ENCODE results near the gene TMCC2.

Gene TMCC2, protein sequence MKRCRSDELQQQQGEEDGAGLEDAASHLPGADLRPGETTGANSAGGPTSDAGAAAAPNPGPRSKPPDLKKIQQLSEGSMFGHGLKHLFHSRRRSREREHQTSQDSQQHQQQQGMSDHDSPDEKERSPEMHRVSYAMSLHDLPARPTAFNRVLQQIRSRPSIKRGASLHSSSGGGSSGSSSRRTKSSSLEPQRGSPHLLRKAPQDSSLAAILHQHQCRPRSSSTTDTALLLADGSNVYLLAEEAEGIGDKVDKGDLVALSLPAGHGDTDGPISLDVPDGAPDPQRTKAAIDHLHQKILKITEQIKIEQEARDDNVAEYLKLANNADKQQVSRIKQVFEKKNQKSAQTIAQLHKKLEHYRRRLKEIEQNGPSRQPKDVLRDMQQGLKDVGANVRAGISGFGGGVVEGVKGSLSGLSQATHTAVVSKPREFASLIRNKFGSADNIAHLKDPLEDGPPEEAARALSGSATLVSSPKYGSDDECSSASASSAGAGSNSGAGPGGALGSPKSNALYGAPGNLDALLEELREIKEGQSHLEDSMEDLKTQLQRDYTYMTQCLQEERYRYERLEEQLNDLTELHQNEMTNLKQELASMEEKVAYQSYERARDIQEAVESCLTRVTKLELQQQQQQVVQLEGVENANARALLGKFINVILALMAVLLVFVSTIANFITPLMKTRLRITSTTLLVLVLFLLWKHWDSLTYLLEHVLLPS

DNA sequence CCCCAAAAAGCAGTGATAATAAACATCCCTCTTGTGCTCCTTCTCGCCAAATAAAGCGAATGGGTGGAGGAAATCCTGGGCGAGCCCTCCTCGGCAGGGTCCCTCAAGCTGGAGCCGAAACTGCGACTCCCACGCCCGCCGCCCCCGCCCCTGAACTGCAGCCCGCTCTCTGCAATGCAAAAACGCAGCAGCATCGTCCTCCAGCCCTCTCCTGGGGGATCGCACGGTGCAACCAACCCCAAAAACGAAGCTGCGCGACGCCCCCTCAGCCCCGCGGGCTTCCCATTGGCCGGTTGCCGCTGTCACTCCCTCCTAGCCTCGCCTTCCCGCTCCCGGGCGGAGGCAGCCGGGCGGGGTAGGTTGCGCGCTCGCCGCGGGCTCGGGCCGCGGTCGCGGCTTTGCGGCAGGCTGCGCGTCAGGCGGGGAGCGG, at the start of gene TMCC2:
Gene TMCC2 (plus strand): TSS at position 363 of the 430 bp plus-strand sequence. CDS start 619 bp downstream, outside the sequence.
- TF ChIP-seq GATA3 (IDR thresholded peaks at IDR 0.05; ENCODE audit: low read depth, low read length) (no peak), GATA2 (IDR thresholded peaks at IDR 0.05; ENCODE audit: low read depth, low read length) (no peak)

DNA sequence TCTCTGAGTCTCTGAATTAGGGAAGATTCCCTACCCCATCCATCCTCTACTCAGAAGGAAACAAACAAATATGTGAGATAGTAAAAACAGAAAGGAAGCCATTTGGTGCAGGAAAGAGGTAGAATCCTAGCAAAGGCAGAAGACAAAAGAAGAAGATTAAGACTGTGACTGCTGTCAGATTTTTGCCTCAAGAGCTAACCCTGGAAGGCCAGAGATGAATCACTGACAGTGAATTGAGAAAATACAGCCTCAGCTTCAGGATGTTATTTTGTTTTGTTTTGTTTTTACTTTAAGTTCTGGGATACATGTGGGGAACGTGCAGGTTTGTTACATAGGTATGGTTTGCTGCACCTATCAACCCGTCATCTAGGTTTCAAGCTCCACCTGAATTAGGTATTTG, 47.9 kb upstream of the TMCC2 start:
- TF ChIP-seq GATA2 (IDR thresholded peaks at IDR 0.05; ENCODE audit: low read depth, low read length) (no peak), GATA3 (IDR thresholded peaks at IDR 0.05; ENCODE audit: low read depth, low read length) (no peak)

DNA sequence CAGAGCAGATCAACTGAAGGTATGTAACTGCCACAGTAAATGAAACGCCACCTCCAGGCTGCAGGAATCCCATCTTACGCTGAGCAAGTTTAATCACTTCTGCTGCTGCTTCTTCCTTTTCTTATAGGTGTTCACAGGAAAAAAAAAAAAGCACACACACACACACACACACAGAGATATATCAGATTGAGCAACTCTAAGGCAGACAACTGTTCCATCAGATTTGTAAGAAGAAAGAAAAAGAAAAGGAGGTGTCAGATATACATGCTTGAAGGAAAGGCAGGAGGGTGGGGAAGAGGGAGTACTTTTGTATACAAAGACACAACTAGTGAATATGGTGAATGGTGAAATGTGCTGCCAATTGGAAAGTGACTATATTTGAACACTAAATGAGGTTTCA, 44.8 kb upstream of the TMCC2 start:
- TF ChIP-seq GATA3 (IDR thresholded peaks at IDR 0.05; ENCODE audit: low read depth, low read length) (no peak), GATA2 (IDR thresholded peaks at IDR 0.05; ENCODE audit: low read depth, low read length) (no peak)

DNA sequence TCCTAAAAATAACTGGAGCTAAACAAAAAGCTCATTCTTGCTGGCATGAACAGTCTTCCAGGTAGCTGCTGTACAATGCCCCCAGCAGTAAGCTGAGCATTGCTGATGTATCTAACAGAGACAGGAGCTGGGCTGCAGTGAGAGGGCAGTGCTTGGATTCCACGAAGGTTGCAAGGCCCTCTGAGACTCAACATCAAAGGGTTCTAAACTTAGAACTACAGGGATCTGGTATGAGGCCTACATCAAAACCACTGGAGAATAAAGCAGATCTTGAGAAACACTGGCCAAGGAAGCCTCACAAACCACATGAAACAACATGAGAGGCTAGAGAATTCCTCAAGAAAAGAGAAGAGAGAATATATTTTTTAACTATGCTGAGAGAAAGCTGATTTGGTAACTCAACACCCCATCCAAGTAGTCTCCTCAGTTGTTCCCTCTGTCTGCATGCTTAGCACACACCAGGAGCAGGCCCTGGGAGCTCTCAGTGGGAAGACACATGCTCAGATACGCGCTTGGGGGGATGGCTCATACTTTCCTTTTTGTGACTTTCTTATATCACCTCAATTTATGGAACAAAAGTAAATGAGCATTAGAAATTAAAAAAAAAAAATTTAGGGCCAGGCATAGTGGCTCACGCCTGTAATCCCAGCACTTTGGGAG, 43.9 kb upstream of the TMCC2 start:
- no peak for TF ChIP-seq GATA3 (IDR thresholded peaks at IDR 0.05; ENCODE audit: low read depth, low read length)
- TF ChIP-seq GATA2 (IDR thresholded peaks at IDR 0.05; ENCODE audit: low read depth, low read length): no peak

DNA sequence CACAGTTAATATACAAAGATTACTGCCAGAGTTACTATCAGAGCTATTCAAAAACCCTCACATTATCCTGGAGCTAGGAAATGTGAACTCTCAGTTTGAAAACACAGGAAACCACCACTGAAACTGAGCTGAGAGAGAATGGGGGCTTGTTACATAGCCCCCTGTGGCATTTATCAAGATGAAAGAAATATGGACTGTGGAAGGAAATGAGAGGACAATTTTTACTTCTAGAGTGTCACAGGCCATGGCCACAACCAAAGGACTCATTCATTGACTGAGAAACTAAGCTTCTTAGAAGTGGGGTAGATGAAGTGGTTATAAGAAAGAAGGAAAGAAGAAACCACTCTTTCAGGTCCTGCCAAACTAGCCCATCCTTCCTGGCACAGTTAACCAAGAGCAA, 41.6 kb upstream of the TMCC2 start:
- TF ChIP-seq GATA2 (IDR thresholded peaks at IDR 0.05; ENCODE audit: low read depth, low read length) (no peak), GATA3 (IDR thresholded peaks at IDR 0.05; ENCODE audit: low read depth, low read length) (no peak)

DNA sequence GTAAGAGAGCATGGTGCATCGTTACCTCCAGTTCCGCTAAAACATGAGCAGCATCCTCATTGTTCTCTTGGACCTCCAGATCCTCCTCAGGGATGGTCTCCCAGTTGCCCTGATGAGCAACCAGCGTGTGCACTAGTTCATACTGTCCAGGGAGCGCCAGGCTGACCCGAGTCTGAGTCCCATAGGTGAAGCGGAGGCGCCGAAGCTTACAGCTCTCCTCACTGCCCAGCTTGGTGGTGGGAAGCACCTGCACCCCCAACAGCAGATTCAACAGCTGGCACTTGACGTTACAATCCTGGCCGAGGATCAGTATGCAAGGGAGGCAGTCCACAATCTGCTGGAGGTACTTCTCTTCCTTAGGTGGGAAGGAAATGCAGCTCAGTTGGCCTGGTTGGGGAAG, 40.3 kb upstream of the TMCC2 start:
- TF ChIP-seq GATA3 (IDR thresholded peaks at IDR 0.05; ENCODE audit: low read depth, low read length) (no peak), GATA2 (IDR thresholded peaks at IDR 0.05; ENCODE audit: low read depth, low read length) (no peak)

DNA sequence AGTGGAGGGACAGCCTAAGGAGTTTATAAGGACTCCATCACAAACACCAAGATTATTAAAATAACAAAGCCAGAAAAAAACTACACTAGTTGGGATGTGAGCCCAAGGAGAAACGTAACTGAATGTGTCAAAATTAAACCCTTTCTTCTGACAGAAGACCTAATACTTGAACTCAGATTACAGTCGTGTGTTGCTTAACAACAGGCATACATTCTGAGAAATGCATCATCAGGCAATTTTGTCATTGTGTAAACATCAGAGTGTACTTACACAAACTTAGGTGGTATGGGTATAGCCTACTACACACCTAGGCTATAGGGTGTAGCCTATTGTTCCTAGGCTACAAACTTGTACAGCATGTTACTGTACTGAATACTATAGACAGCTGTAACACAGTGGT, 39.6 kb upstream of the TMCC2 start:
- TF ChIP-seq GATA3 (IDR thresholded peaks at IDR 0.05; ENCODE audit: low read depth, low read length) (no peak), GATA2 (IDR thresholded peaks at IDR 0.05; ENCODE audit: low read depth, low read length) (no peak)

DNA sequence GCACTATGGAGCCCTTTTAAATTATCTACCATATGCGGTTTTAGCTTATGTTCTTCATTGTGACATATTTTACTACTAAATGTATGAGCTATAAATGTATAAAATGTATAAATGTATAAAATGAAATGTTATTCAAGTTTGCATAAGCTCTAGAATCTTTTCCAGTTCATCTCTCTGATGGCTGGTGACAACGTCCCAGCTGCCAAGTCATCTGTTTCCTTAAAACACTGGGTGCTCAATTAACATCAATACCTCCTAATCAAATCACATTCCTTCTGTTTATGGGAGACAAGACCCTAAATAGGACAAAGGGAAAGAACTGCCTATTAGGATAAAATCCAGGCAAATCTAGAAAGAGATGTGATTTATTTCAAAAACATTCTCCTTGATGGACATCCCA, 39.1 kb upstream of the TMCC2 start:
- no peak for TF ChIP-seq GATA2 (IDR thresholded peaks at IDR 0.05; ENCODE audit: low read depth, low read length)
- no peak for TF ChIP-seq GATA3 (IDR thresholded peaks at IDR 0.05; ENCODE audit: low read depth, low read length)

DNA sequence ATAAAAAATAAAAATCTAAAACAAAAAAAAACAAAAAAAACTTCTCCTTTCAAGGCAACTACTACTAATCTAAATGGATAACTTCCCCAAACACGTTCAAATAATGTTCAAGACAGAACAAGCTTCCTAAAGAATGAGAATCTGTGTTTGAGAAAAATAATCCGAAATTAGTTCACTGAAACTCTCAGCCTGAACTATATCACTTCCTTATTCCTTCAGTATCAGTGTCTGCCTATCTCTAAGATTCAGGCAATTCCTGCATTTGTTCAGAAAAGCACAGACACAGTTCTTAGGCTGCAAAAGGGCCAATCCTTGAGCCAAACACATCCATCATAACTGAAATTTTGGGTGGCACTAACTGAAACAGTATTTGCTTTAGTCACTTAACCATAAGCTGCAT, 38.6 kb upstream of the TMCC2 start:
- TF ChIP-seq GATA3 (IDR thresholded peaks at IDR 0.05; ENCODE audit: low read depth, low read length): no peak
- TF ChIP-seq GATA2 (IDR thresholded peaks at IDR 0.05; ENCODE audit: low read depth, low read length): no peak

DNA sequence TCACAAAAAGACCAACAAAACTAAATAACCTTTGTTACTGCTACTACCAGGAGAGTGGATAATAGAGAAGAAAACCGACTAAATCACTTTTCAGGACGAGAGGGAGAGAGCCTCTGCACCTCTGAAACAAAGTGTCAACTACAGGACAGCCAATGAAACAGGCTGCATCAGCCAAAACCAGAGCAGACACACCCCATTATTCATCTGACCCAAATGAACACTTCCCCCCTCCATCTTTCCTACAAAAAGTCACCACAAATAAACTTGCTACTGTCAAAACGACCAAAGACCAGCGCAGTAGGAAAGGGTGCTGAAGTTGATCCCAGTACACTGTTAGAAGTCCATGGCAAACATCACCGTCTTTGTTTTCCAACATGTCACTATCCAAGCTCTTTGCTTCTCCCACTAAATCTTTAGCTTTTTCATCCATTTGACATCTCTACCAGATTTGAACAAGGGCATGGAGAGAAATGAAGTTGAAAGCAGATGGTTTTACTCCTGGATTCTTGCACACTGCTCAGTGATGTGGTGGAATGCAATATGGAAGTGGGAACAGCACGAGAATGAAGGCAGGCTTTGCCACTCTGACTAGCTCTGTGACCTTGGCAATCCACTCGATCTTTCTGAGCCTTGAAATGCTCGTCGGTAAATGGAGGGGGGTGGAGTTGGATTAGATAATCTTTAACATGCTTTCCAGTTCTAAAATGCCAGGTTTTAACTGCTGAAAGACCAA, 36.7 kb upstream of the TMCC2 start:
- TF ChIP-seq GATA2 (IDR thresholded peaks at IDR 0.05; ENCODE audit: low read depth, low read length): no peak
- no peak for TF ChIP-seq GATA3 (IDR thresholded peaks at IDR 0.05; ENCODE audit: low read depth, low read length)

DNA sequence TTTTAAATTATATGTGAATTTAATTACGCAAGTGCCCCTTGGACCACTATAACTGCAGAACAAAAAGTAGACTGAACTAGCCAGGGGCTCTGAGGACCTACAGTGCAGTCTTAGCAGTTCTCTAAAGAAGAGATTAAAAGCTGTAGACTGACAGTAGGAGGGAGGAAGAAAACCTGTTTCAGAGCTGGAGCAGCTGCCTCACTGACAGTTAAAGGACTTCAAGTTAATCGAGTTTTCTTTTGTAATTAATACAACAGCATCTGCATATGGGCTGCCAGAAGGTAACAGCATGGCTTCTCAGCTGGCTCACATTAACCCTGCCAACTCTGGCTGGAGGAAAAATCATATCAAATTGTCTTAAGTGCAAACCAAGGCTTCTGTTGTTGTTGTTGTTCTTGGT, 36.1 kb upstream of the TMCC2 start:
- no peak for TF ChIP-seq GATA3 (IDR thresholded peaks at IDR 0.05; ENCODE audit: low read depth, low read length)

DNA sequence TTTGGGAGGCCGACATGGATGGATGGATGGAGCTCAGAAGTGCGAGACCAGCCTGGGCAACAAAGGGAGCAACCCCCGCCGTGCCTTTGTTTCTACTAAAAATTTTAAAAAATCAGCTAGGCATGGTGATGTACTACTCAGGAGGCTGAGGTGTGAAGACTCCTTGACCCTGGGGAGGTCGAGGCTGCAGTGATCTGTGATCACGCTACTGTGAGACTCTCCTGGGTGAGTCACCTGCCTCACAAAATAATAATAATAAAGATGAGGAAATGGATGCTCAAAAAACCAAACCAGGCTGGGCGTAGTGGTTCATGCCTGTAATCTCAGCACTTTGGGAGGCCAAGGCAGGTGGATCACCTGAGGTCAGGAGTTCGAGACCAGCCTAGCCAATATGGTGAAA, 35.5 kb upstream of the TMCC2 start:
- TF ChIP-seq GATA3 (IDR thresholded peaks at IDR 0.05; ENCODE audit: low read depth, low read length) (no peak), GATA2 (IDR thresholded peaks at IDR 0.05; ENCODE audit: low read depth, low read length) (no peak)

DNA sequence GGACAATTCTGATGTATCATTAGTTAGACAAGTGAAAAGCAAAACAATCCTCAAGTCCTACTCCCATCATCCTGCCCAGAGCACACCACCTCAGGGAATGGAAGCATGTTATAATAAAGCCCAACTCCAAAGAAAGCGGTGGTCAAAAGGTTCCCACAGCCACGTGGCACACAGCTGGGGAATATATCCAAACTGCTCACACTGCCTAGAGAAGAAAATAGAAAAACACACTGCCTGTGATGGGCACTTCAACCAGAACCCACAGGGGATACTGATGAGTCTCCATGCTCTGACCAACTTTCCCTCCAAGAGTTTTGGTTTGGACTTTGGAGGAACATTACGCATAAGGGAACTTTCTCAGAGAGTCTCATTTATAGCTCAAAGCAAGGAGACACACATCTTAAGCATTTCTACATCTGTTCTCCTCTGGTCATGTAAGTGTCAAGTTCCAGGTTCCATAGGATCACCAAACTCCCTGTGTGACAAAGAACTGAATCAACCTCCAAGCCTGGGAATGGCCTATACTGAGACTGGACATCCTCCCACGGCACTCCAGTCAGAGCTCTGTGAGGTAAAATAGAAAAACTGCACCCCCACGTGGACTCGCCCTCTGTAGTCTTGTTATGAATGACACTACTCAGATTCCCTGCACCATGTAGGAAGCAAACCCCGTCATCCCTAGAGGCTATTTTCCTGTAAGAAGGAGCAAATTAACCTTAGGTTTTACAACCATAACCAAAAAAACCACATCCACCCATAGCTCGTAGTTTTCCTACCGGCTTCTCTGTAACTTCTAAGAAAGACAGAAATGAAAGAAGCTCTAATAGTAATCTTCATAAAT, 28.4 kb upstream of the TMCC2 start:
- TF ChIP-seq GATA2 (IDR thresholded peaks at IDR 0.05; ENCODE audit: low read depth, low read length) (no peak), GATA3 (IDR thresholded peaks at IDR 0.05; ENCODE audit: low read depth, low read length) (no peak)

Measured in SH-SY5Y (cell line).